OCI-LY7 (cell line): ENCODE measurements around the gene ZNF280D.

ENCODE experiments used
- CTCF ChIP-seq: fragments of 200-600 bp; sonication (generic); conservative IDR thresholded peaks from 2 replicates; pipeline ENCODE4 v1.5.1; 2014; ENCODE audit warnings: mild to moderate bottlenecking, antibody characterized with exemption, low read length, moderate library complexity, mixed read lengths
- EZH2phosphoT487 ChIP-seq: fragments of 200-600 bp; sonication (generic); IDR thresholded peaks from 2 replicates; pipeline ENCODE4 v1.6.1; 2018; ENCODE audit warnings: low read depth, borderline replicate concordance, mild to moderate bottlenecking, mixed run types, antibody characterized with exemption, low read length, moderate library complexity, mixed read lengths

GRCh38 chr15:56698270-56698669 is 35.0 kb downstream of the ZNF280D start:
- TF ChIP-seq CTCF (no peak), EZH2phosphoT487 (no peak)
